ENCODE measurements around the gene CDIPT. TPM values are rescaled to one million over a fixed set of nuclear protein-coding genes. Genes with fewer than 3 reads are reported as not detected.

Gene CDIPT
- polyA plus RNA-seq, 1 donor from 2014 or later, result 95.6 TPM

GRCh38 chr16:29858149-29858849 lies 4.7 kb downstream of the CDIPT start:
- Histone ChIP-seq H3K9me2 (ENCODE audit: insufficient read depth, low read length) (no peaks in the 10 kb centered on the region), H3K4me2 (ENCODE audit: low read length) (no peak overlapping the region), H3K27ac (ENCODE audit: low read length) (no peak overlapping the region), H3F3A (ENCODE audit: insufficient read depth, low read length, poor library complexity, severe bottlenecking) (no peaks in the 10 kb centered on the region), H3K27me3 (ENCODE audit: insufficient read depth, low read depth, low read length) (no peaks in the 10 kb centered on the region), H3K9ac (ENCODE audit: low read length) (no peak overlapping the region), H3K9me3 (ENCODE audit: low read length) (no peaks in the 10 kb centered on the region), H3K79me2 (replicated peaks; ENCODE audit: insufficient read depth, low read length) (peaks cover 6% of the 10 kb centered on the region), H2AFZ (ENCODE audit: low read depth, low read length) (no peak overlapping the region), H4K20me1 (ENCODE audit: insufficient read depth) (no peaks in the 10 kb centered on the region), H3K36me3 (ENCODE audit: insufficient read depth, low read length) (no peaks in the 10 kb centered on the region), H3K4me3 (ENCODE audit: low read length) (no peak overlapping the region)
- TF ChIP-seq SMC3 (conservative IDR thresholded peaks at IDR 0.05; ENCODE audit: poor library complexity), result no peak
- TF ChIP-seq POLR2AphosphoS5 (IDR thresholded peaks at IDR 0.05), result no peak
- TF ChIP-seq EZH2 (IDR thresholded peaks at IDR 0.05; ENCODE audit: borderline replicate concordance, insufficient read depth, low read length, poor library complexity, severe bottlenecking), result no peak
- TF ChIP-seq EP300 (conservative IDR thresholded peaks at IDR 0.05; ENCODE audit: poor library complexity, severe bottlenecking), result no peak
- TF ChIP-seq, protein P1, sequence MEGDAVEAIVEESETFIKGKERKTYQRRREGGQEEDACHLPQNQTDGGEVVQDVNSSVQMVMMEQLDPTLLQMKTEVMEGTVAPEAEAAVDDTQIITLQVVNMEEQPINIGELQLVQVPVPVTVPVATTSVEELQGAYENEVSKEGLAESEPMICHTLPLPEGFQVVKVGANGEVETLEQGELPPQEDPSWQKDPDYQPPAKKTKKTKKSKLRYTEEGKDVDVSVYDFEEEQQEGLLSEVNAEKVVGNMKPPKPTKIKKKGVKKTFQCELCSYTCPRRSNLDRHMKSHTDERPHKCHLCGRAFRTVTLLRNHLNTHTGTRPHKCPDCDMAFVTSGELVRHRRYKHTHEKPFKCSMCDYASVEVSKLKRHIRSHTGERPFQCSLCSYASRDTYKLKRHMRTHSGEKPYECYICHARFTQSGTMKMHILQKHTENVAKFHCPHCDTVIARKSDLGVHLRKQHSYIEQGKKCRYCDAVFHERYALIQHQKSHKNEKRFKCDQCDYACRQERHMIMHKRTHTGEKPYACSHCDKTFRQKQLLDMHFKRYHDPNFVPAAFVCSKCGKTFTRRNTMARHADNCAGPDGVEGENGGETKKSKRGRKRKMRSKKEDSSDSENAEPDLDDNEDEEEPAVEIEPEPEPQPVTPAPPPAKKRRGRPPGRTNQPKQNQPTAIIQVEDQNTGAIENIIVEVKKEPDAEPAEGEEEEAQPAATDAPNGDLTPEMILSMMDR (IDR thresholded peaks at IDR 0.05; ENCODE audit: poor library complexity, severe bottlenecking), result no peak
- no peak for TF ChIP-seq RAD21 (conservative IDR thresholded peaks at IDR 0.05)
- TF ChIP-seq MXI1 (conservative IDR thresholded peaks at IDR 0.05; ENCODE audit: poor library complexity, severe bottlenecking), result no peak
- no peak for TF ChIP-seq TAF1 (IDR thresholded peaks at IDR 0.05; ENCODE audit: low read depth)
- TF ChIP-seq REST (IDR thresholded peaks at IDR 0.05; ENCODE audit: borderline replicate concordance), result no peak

GRCh38 chr16:29857133-29857760 lies 5.8 kb downstream of the CDIPT start:
- no peak for TF ChIP-seq MXI1 (conservative IDR thresholded peaks at IDR 0.05; ENCODE audit: poor library complexity, severe bottlenecking)
- TF ChIP-seq EZH2 (IDR thresholded peaks at IDR 0.05; ENCODE audit: borderline replicate concordance, insufficient read depth, low read length, poor library complexity, severe bottlenecking), result no peak
- no peak for TF ChIP-seq SMC3 (conservative IDR thresholded peaks at IDR 0.05; ENCODE audit: poor library complexity)
- TF ChIP-seq POLR2AphosphoS5 (IDR thresholded peaks at IDR 0.05), result no peak
- TF ChIP-seq, protein P1 (IDR thresholded peaks at IDR 0.05; ENCODE audit: poor library complexity, severe bottlenecking), result no peak
- TF ChIP-seq EP300 (conservative IDR thresholded peaks at IDR 0.05; ENCODE audit: poor library complexity, severe bottlenecking), result no peak
- no peak for TF ChIP-seq TAF1 (IDR thresholded peaks at IDR 0.05; ENCODE audit: low read depth)
- TF ChIP-seq RAD21 (conservative IDR thresholded peaks at IDR 0.05), result no peak
- no peak for TF ChIP-seq REST (IDR thresholded peaks at IDR 0.05; ENCODE audit: borderline replicate concordance)
- peaks cover 4% of the 10 kb centered on the region for H3K79me2 ChIP-seq (replicated peaks; ENCODE audit: insufficient read depth, low read length)
- H3K4me3 ChIP-seq (ENCODE audit: low read length), result no peak overlapping the region
- H3K27ac ChIP-seq (ENCODE audit: low read length), result no peak overlapping the region
- H3K36me3 ChIP-seq (ENCODE audit: insufficient read depth, low read length), result no peaks in the 10 kb centered on the region
- H3K4me2 ChIP-seq (ENCODE audit: low read length), result no peak overlapping the region
- no peaks in the 10 kb centered on the region for H3K9me2 ChIP-seq (ENCODE audit: insufficient read depth, low read length)
- H3K27me3 ChIP-seq (ENCODE audit: insufficient read depth, low read depth, low read length), result no peaks in the 10 kb centered on the region
- no peaks in the 10 kb centered on the region for H3K9me3 ChIP-seq (ENCODE audit: low read length)
- H4K20me1 ChIP-seq (ENCODE audit: insufficient read depth), result no peaks in the 10 kb centered on the region
- H3K9ac ChIP-seq (ENCODE audit: low read length), result no peak overlapping the region
- no peaks in the 10 kb centered on the region for H3F3A ChIP-seq (ENCODE audit: insufficient read depth, low read length, poor library complexity, severe bottlenecking)
- no peak overlapping the region for H2AFZ ChIP-seq (ENCODE audit: low read depth, low read length)
